Uterus (tissue), 4 donors: ENCODE results near the gene TMEM120B. TPM values are rescaled to one million over a fixed set of nuclear protein-coding genes. Genes with fewer than 3 reads are reported as not detected.
A peak's percentile ranks its signal among the peaks of the same experiment; 100 is the strongest.

Experiments used
- DNase-seq, 2 donors: peaks; one replicate each; pipeline ENCODE4 v3.0.0-alpha.2; 2019 to 2020
- H3K27ac ChIP-seq, 2 donors: fragments of 200-600 bp; sonication (generic); 1 replicate in 1 of 2; 2 replicates in 1 of 2; pipeline ENCODE4 v1.5.1; 2016 to 2018
- H3K27me3 ChIP-seq, 2 donors: fragments of 200-600 bp; sonication (generic); one replicate each; pipeline ENCODE4 v1.5.1; 2018 to 2019; ENCODE audit warnings: control low read depth in 1 of 2
- H3K36me3 ChIP-seq, 2 donors: fragments of 200-600 bp; sonication (generic); one replicate each; pipeline ENCODE4 v1.5.1; 2019; ENCODE audit warnings: control low read depth in 1 of 2
- H3K4me1 ChIP-seq, 2 donors: fragments of 200-600 bp; sonication (generic); one replicate each; pipeline ENCODE4 v1.5.1; 2018 to 2019; ENCODE audit warnings: control low read depth in 1 of 2
- H3K4me3 ChIP-seq, 2 donors: fragments of 200-600 bp; sonication (generic); 1 replicate in 1 of 2; 2 replicates in 1 of 2; pipeline ENCODE4 v1.5.1; 2018 to 2019; ENCODE audit warnings: mild to moderate bottlenecking in 1 of 2
- H3K9me3 ChIP-seq, 2 donors: fragments of 200-600 bp; sonication (generic); one replicate each; pipeline ENCODE4 v1.5.1; 2019; ENCODE audit warnings: control low read depth in 1 of 2
- POLR2A ChIP-seq, 2 donors: fragments of 450-650 bp; IDR thresholded peaks; one replicate each; pipeline ENCODE4 v1.6.1; 2016; ENCODE audit warnings: antibody characterized with exemption in 2 of 2, mild to moderate bottlenecking in 1 of 2, moderate library complexity in 1 of 2
- intact Hi-C: fragments of 100-400 bp; cut with DNase I; formaldehyde crosslinking; loops from one replicate; pipeline ENCODE4 v1.15.1; 2023; ENCODE audit warnings: low total_unique reads
- total RNA-seq, 4 donors: library from RNA; depleted of rRNA in 3 of 4; stranded (reverse); fragments of >200 nt in 3 of 4; gene quantifications; one replicate each; pipeline versions ENCODE4 v1.1.0 to v1.2.4, GENCODE V29; 2014 to 2023
- TF ChIP-seq, protein P1 (sequence below), 4 experiments: fragments of 200-600 bp in 2 of 4; fragments of 450-650 bp in 2 of 4; sonication (generic) in 2 of 4; IDR thresholded peaks; one replicate each; pipeline ENCODE4 v1.5.1; 2016 to 2019; ENCODE audit warnings: antibody characterized with exemption in 4 of 4, mild to moderate bottlenecking in 2 of 4, moderate library complexity in 1 of 4
- donor health status: DM: yes; HTN: yes; CAD: no.

The TMEM120B gene
- total RNA-seq, 4 donors from 2014 or later: 1.0 to 35.2 (median 19.6) TPM

DNA sequence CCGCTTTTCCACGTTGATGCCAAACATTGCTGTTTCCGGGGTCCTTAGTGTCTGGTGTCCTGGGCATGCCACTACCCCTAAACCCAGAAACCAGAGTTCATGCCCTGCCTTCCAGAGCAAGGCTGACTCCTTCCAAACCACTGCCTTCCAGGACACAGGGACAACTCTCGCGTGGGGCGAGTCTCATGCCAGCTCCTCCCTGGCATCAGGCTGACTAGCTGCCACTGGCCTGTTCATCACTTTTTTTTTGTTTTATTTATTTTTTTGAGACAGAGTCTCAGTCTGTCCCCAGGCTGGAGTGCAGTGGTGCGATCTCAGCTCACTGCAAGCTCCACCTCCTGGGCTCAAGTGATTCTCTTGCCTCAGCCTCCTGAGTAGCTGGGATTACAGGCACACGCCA, 96.1 kb downstream of the TMEM120B start:
- no peak for DNase-seq
- Histone ChIP-seq H3K4me1 (peaks cover 9 to 42% of the 10 kb centered on the region in 2 donors), H3K9me3 (no peaks in the 10 kb centered on the region), H3K36me3 (no peaks in the 10 kb centered on the region), H3K4me3 (no peak overlapping the region), H3K27ac (no peak overlapping the region), H3K27me3 (no peaks in the 10 kb centered on the region)
- TF ChIP-seq, protein P1, sequence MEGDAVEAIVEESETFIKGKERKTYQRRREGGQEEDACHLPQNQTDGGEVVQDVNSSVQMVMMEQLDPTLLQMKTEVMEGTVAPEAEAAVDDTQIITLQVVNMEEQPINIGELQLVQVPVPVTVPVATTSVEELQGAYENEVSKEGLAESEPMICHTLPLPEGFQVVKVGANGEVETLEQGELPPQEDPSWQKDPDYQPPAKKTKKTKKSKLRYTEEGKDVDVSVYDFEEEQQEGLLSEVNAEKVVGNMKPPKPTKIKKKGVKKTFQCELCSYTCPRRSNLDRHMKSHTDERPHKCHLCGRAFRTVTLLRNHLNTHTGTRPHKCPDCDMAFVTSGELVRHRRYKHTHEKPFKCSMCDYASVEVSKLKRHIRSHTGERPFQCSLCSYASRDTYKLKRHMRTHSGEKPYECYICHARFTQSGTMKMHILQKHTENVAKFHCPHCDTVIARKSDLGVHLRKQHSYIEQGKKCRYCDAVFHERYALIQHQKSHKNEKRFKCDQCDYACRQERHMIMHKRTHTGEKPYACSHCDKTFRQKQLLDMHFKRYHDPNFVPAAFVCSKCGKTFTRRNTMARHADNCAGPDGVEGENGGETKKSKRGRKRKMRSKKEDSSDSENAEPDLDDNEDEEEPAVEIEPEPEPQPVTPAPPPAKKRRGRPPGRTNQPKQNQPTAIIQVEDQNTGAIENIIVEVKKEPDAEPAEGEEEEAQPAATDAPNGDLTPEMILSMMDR (IDR thresholded peaks at IDR 0.05): no peak
- TF ChIP-seq POLR2A (IDR thresholded peaks at IDR 0.05): no peak
- intact Hi-C loops: no loop called here

GRCh38 chr12:121809712-121810116, 97.2 kb downstream of the TMEM120B start:
- intact Hi-C loops: no loop called here
- H3K27me3 ChIP-seq: no peaks in the 10 kb centered on the region
- H3K36me3 ChIP-seq: no peaks in the 10 kb centered on the region
- H3K9me3 ChIP-seq: no peaks in the 10 kb centered on the region
- TF ChIP-seq POLR2A (IDR thresholded peaks at IDR 0.05): no peak
- TF ChIP-seq, protein P1 (IDR thresholded peaks at IDR 0.05): no peak
- no peak overlapping the region for H3K27ac ChIP-seq
- H3K4me1 ChIP-seq: peaks cover 9 to 42% of the 10 kb centered on the region in 2 donors
- no peak for DNase-seq
- no peak overlapping the region for H3K4me3 ChIP-seq

- no peaks in the 10 kb centered on the region for H3K36me3 ChIP-seq
- no peak overlapping the region for H3K4me3 ChIP-seq
- H3K27me3 ChIP-seq: no peaks in the 10 kb centered on the region
- intact Hi-C loops: no loop called here
- DNase-seq: no peak
- peak overlapping the region in 1 of 2 donors; percentile 78 for H3K27ac ChIP-seq
- H3K4me1 ChIP-seq: peaks cover 9 to 42% of the 10 kb centered on the region in 2 donors
- no peak for TF ChIP-seq POLR2A (IDR thresholded peaks at IDR 0.05)
- TF ChIP-seq, protein P1 (IDR thresholded peaks at IDR 0.05): no peak
- no peaks in the 10 kb centered on the region for H3K9me3 ChIP-seq
These were observed 97.8 kb downstream of the TMEM120B start for GRCh38 chr12:121810234-121810817.

DNA sequence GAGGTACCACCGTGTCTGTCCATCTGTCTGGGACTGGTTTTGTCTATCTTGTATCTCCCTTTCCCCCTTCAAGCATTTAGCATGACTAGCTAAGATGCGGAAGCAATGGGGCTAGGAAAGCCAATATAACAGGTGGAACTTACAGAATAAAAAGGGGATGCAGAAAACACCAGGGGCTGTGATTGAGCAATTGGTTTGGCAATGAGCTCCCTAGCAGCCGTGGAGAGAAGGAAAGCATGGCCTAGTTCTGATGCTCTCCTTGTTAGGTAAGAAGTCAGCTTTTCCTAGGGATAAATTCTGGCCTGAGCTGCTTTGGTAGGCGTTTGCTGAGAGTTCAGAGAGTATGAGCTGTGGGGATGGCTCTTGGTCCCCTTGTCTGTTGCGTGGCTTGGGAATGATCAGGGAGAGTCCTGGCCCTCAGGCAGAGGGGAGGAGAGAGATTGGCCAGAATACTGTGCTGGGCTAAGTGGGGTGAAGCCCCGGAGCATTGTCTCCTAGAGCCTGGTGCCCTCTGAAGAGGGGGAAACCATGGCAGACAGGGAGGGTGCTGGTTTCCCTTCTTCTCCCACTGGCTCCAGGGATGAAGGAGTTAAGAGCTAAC, 98.4 kb downstream of the TMEM120B start:
- H3K36me3 ChIP-seq: no peaks in the 10 kb centered on the region
- peaks cover 9 to 38% of the 10 kb centered on the region in 2 donors for H3K4me1 ChIP-seq

More for the DNA sequence above, 98.4 kb downstream of the TMEM120B start:
- H3K27ac ChIP-seq: peak overlapping the region; percentile 78 to 86
- no peaks in the 10 kb centered on the region for H3K9me3 ChIP-seq
- no peak for TF ChIP-seq POLR2A (IDR thresholded peaks at IDR 0.05)
- TF ChIP-seq, protein P1 (IDR thresholded peaks at IDR 0.05): no peak
- no peak for DNase-seq
- intact Hi-C loops: no loop called here
- peak overlapping the region in 1 of 2 donors; percentile 63 for H3K4me3 ChIP-seq
- H3K27me3 ChIP-seq: no peaks in the 10 kb centered on the region
